ENCODE measurements around the gene C1R.

DNA sequence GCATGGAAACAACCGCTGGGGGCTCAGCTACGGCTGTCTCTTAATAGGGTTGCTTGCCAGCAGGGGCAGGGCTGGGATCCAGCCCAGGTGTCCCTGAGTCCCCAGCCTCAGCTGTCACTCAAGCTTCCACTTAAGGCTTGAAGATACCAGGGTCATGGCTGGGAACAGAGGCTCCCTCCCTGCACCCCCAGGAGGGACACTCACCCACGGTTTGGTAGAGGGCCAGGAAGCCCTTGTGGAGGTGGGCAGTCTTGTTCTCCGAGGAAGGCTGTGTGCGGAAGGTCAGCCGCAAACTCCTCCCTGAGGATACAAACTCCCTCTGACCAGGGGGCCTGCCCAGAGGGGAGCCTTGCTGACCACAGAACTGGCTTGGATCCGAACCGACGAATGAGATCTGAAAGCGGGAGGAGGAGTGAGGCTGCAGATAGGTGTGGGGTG lies 9.5 kb upstream of the C1R start:
- TF ChIP-seq, protein P1, sequence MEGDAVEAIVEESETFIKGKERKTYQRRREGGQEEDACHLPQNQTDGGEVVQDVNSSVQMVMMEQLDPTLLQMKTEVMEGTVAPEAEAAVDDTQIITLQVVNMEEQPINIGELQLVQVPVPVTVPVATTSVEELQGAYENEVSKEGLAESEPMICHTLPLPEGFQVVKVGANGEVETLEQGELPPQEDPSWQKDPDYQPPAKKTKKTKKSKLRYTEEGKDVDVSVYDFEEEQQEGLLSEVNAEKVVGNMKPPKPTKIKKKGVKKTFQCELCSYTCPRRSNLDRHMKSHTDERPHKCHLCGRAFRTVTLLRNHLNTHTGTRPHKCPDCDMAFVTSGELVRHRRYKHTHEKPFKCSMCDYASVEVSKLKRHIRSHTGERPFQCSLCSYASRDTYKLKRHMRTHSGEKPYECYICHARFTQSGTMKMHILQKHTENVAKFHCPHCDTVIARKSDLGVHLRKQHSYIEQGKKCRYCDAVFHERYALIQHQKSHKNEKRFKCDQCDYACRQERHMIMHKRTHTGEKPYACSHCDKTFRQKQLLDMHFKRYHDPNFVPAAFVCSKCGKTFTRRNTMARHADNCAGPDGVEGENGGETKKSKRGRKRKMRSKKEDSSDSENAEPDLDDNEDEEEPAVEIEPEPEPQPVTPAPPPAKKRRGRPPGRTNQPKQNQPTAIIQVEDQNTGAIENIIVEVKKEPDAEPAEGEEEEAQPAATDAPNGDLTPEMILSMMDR (IDR thresholded peaks at IDR 0.05; ENCODE audit: low read depth, low read length, poor library complexity, severe bottlenecking) = no peak
- no peak for TF ChIP-seq EZH2phosphoT487 (IDR thresholded peaks at IDR 0.05; ENCODE audit: borderline replicate concordance, low read length)

Measured in DOHH2 (cell line).